Renal pelvis (tissue), 4 donors: Measurements from ENCODE around the gene HOXB13. TPM values are rescaled to one million over a fixed set of nuclear protein-coding genes. Genes with fewer than 3 reads are reported as not detected.

Source experiments
- DNase-seq: peaks from one replicate; pipeline ENCODE4 v3.0.0-alpha.2; 2013
- polyA plus RNA-seq, 3 donors: library from polyadenylated mRNA; unstranded; fragments of 120-200 nt; gene quantifications; one replicate each; pipeline ENCODE4 v1.2.1, GENCODE V29; 2013; ENCODE audit not compliant: insufficient read length in 3 of 3

HOXB13 gene
- polyA plus RNA-seq, 3 donors, result not detected

GRCh38 chr17:48748718-48749566 lies 20.4 kb upstream of the HOXB13 start:
- DNase-seq, result no peak

- DNase-seq, result no peak
These were observed 19.2 kb upstream of the HOXB13 start for GRCh38 chr17:48747445-48748363.

- no peak for DNase-seq
These were observed 18.4 kb upstream of the HOXB13 start for GRCh38 chr17:48746916-48747444.

GRCh38 chr17:48745381-48746275 lies 17.1 kb upstream of the HOXB13 start:
- no peak for DNase-seq

- DNase-seq, result no peak
These were observed 12.0 kb upstream of the HOXB13 start for GRCh38 chr17:48740537-48740936.

- no peak for DNase-seq
These were observed 10.4 kb upstream of the HOXB13 start for GRCh38 chr17:48738803-48739526.

- DNase-seq, result no peak
These were observed 9.9 kb upstream of the HOXB13 start for GRCh38 chr17:48738424-48738802.

GRCh38 chr17:48737330-48738043 lies 8.9 kb upstream of the HOXB13 start:
- no peak for DNase-seq

GRCh38 chr17:48735062-48735351 lies 6.5 kb upstream of the HOXB13 start:
- no peak for DNase-seq

GRCh38 chr17:48734333-48735061 lies 5.9 kb upstream of the HOXB13 start:
- no peak for DNase-seq

GRCh38 chr17:48733632-48734328 lies 5.2 kb upstream of the HOXB13 start:
- DNase-seq, result no peak

- DNase-seq, result no peak
These were observed 4.4 kb upstream of the HOXB13 start for GRCh38 chr17:48732688-48733629.

GRCh38 chr17:48731355-48731754 lies 2.8 kb upstream of the HOXB13 start:
- DNase-seq, result no peak

GRCh38 chr17:48730240-48730550 lies 1.6 kb upstream of the HOXB13 start:
- no peak for DNase-seq

GRCh38 chr17:48729335-48730239 lies 1.0 kb upstream of the HOXB13 start:
- no peak for DNase-seq

- DNase-seq, result no peak
These were observed 955 bp downstream of the HOXB13 start for GRCh38 chr17:48727415-48728175.
